ENCODE results near the gene FAM187B.

FAM187B gene

GRCh38 chr19:35236638-35237400 lies 8.3 kb upstream of the FAM187B start:
- TF ChIP-seq CTCF (conservative IDR thresholded peaks at IDR 0.05; ENCODE audit: low read depth, low read length), result no peak
- no peaks in the 10 kb centered on the region for H4K20me1 ChIP-seq (ENCODE audit: insufficient read depth)
- H2AFZ ChIP-seq (ENCODE audit: low read depth), result no peak overlapping the region
- no peaks in the 10 kb centered on the region for H3K4me1 ChIP-seq (ENCODE audit: low read depth, poor library complexity, severe bottlenecking)
- no peaks in the 10 kb centered on the region for H3K36me3 ChIP-seq (ENCODE audit: insufficient read depth)
- no peaks in the 10 kb centered on the region for H3K79me2 ChIP-seq (ENCODE audit: insufficient read depth, low read depth)
- H3K9ac ChIP-seq, result no peak overlapping the region
- no peak overlapping the region for H3K4me2 ChIP-seq
- H3K27me3 ChIP-seq (ENCODE audit: insufficient read depth, low read depth), result no peaks in the 10 kb centered on the region
- H3K27ac ChIP-seq, result no peak overlapping the region
- no peak overlapping the region for H3K4me3 ChIP-seq (IDR thresholded peaks at IDR 0.05; ENCODE audit: insufficient read depth, low read depth, low read length)

- Histone ChIP-seq H3K4me1 (ENCODE audit: low read depth, poor library complexity, severe bottlenecking) (no peaks in the 10 kb centered on the region), H4K20me1 (ENCODE audit: insufficient read depth) (no peaks in the 10 kb centered on the region)
Observed at GRCh38 chr19:35232912-35233311, 4.4 kb upstream of the FAM187B start.

GRCh38 chr19:35231956-35232645 lies 3.6 kb upstream of the FAM187B start:
- Histone ChIP-seq H3K36me3 (ENCODE audit: insufficient read depth) (no peaks in the 10 kb centered on the region), H3K4me3 (IDR thresholded peaks at IDR 0.05; ENCODE audit: insufficient read depth, low read depth, low read length) (no peak overlapping the region), H3K9ac (no peak overlapping the region), H3K79me2 (ENCODE audit: insufficient read depth, low read depth) (no peaks in the 10 kb centered on the region), H2AFZ (ENCODE audit: low read depth) (no peak overlapping the region), H3K27me3 (ENCODE audit: insufficient read depth, low read depth) (no peaks in the 10 kb centered on the region), H4K20me1 (ENCODE audit: insufficient read depth) (no peaks in the 10 kb centered on the region), H3K27ac (no peak overlapping the region), H3K4me2 (no peak overlapping the region), H3K4me1 (ENCODE audit: low read depth, poor library complexity, severe bottlenecking) (no peaks in the 10 kb centered on the region)
- no peak for TF ChIP-seq CTCF (conservative IDR thresholded peaks at IDR 0.05; ENCODE audit: low read depth, low read length)

More at GRCh38 chr19:35232912-35233311, 4.4 kb upstream of the FAM187B start:
- H2AFZ ChIP-seq (ENCODE audit: low read depth), result no peak overlapping the region
- no peak for TF ChIP-seq CTCF (conservative IDR thresholded peaks at IDR 0.05; ENCODE audit: low read depth, low read length)
- H3K4me3 ChIP-seq (IDR thresholded peaks at IDR 0.05; ENCODE audit: insufficient read depth, low read depth, low read length), result no peak overlapping the region
- H3K36me3 ChIP-seq (ENCODE audit: insufficient read depth), result no peaks in the 10 kb centered on the region
- no peaks in the 10 kb centered on the region for H3K79me2 ChIP-seq (ENCODE audit: insufficient read depth, low read depth)
- no peak overlapping the region for H3K4me2 ChIP-seq
- H3K27me3 ChIP-seq (ENCODE audit: insufficient read depth, low read depth), result no peaks in the 10 kb centered on the region
- no peak overlapping the region for H3K27ac ChIP-seq
- H3K9ac ChIP-seq, result no peak overlapping the region

GRCh38 chr19:35229601-35230000 lies 1.1 kb upstream of the FAM187B start:
- no peak overlapping the region for H3K9ac ChIP-seq
- no peaks in the 10 kb centered on the region for H3K4me1 ChIP-seq (ENCODE audit: low read depth, poor library complexity, severe bottlenecking)
- no peak for TF ChIP-seq CTCF (conservative IDR thresholded peaks at IDR 0.05; ENCODE audit: low read depth, low read length)
- no peak overlapping the region for H3K4me2 ChIP-seq
- H3K27me3 ChIP-seq (ENCODE audit: insufficient read depth, low read depth), result no peaks in the 10 kb centered on the region
- no peak overlapping the region for H3K27ac ChIP-seq
- no peak overlapping the region for H3K4me3 ChIP-seq (IDR thresholded peaks at IDR 0.05; ENCODE audit: insufficient read depth, low read depth, low read length)
- H3K36me3 ChIP-seq (ENCODE audit: insufficient read depth), result no peaks in the 10 kb centered on the region
- no peak overlapping the region for H2AFZ ChIP-seq (ENCODE audit: low read depth)
- H3K79me2 ChIP-seq (ENCODE audit: insufficient read depth, low read depth), result no peaks in the 10 kb centered on the region
- no peaks in the 10 kb centered on the region for H4K20me1 ChIP-seq (ENCODE audit: insufficient read depth)
